ENCODE measurements around the gene CDH4. TPM values are rescaled to one million over a fixed set of nuclear protein-coding genes. Genes with fewer than 3 reads are reported as not detected.

Gene CDH4
- total and polyA plus RNA-seq, 2 of the 13 experiments (the other 11 are each of a cell fraction or from before 2014, with no cell fraction given): not detected

DNA sequence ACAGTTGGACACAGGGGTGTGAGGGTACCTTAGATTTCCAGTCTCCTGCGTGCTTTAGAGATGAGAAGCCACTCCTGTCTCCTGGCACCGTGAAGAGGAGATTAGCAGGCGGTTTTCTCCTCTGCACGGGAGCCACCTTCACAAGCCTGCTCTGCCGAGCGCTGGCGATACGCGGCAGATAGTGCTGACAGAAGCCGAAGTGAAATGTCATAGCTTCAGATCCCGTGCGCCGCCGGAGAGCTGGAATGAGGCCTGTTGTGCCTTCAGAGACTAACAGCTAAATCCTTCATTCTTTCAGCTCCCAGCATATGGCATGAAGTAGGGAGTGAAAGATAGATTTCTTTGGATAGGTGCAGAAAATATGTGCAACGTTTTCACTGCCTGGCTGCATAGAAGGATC is 442.6 kb downstream of the CDH4 start:
- Histone ChIP-seq H3K27ac (ENCODE audit: extremely low read length, insufficient read depth, low read length) (no peak overlapping the region), H4K20me1 (ENCODE audit: insufficient read depth, low read length) (no peaks in the 10 kb centered on the region), H3K27me3 (ENCODE audit: control insufficient read depth in 1 of 2, insufficient read depth in 2 of 2, low read length in 2 of 2) (peaks cover 22 to 75% of the 10 kb centered on the region in 2 experiments), H3K9ac (ENCODE audit: insufficient read depth, low read depth, low read length) (no peak overlapping the region), H3K9me3 (ENCODE audit: low read length) (no peaks in the 10 kb centered on the region), H2AFZ (ENCODE audit: low read length) (no peak overlapping the region), H3K4me3 (replicated peaks in 1 of 3; ENCODE audit: insufficient read depth in 1 of 3, low read depth in 2 of 3, low read length in 3 of 3) (no peak overlapping the region), H3K4me2 (ENCODE audit: low read depth, low read length) (no peak overlapping the region), H3K79me2 (ENCODE audit: insufficient read depth, low read length) (no peaks in the 10 kb centered on the region), H3K4me1 (ENCODE audit: insufficient read depth, low read length) (no peaks in the 10 kb centered on the region), H3K36me3 (replicated peaks in 1 of 2; ENCODE audit: control insufficient read depth in 1 of 2, insufficient read depth in 2 of 2, low read length in 2 of 2) (no peaks in the 10 kb centered on the region)
- BruUV-seq (replicated peaks): no TSS peak
- intact Hi-C loops (cut with micrococcal nuclease; ENCODE audit: unreplicated experiment): no loop called here
- in situ Hi-C loops (cut with HindIII; ENCODE audit: extremely low pct_ligation_motif_present, low pct_unique_long_range_greater_than_20kb): no loop called here
- WGBS (ENCODE audit: low lambda C conversion rate): 36% methylated on average over 15 of the region's 15 CpGs
- ATAC-seq (no peak), DNase-seq (ENCODE audit: low spot score) (no peak), FAIRE-seq (no peak)
- CTCF ChIA-PET (ENCODE audit: low intra/inter-chr PET ratio, low total read pairs): no interaction called here
- POLR2A ChIA-PET: no interaction called here
- TF ChIP-seq CCDC6 (CRISPR knock-in tag; IDR thresholded peaks at IDR 0.05): no peak
- no peak for TF ChIP-seq ZNF777 (CRISPR knock-in tag; IDR thresholded peaks at IDR 0.05)
- TF ChIP-seq, protein P1, sequence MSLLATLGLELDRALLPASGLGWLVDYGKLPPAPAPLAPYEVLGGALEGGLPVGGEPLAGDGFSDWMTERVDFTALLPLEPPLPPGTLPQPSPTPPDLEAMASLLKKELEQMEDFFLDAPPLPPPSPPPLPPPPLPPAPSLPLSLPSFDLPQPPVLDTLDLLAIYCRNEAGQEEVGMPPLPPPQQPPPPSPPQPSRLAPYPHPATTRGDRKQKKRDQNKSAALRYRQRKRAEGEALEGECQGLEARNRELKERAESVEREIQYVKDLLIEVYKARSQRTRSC (CRISPR knock-in tag; IDR thresholded peaks at IDR 0.05; ENCODE audit: low read depth): no peak
- TF ChIP-seq, protein P2, sequence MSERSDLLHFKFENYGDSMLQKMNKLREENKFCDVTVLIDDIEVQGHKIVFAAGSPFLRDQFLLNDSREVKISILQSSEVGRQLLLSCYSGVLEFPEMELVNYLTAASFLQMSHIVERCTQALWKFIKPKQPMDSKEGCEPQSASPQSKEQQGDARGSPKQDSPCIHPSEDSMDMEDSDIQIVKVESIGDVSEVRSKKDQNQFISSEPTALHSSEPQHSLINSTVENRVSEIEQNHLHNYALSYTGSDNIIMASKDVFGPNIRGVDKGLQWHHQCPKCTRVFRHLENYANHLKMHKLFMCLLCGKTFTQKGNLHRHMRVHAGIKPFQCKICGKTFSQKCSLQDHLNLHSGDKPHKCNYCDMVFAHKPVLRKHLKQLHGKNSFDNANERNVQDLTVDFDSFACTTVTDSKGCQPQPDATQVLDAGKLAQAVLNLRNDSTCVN (CRISPR knock-in tag; IDR thresholded peaks at IDR 0.05; ENCODE audit: borderline replicate concordance): no peak
- TF ChIP-seq TP53 (CRISPR knock-in tag; conservative IDR thresholded peaks at IDR 0.05): no peak
- TF ChIP-seq, protein P3, sequence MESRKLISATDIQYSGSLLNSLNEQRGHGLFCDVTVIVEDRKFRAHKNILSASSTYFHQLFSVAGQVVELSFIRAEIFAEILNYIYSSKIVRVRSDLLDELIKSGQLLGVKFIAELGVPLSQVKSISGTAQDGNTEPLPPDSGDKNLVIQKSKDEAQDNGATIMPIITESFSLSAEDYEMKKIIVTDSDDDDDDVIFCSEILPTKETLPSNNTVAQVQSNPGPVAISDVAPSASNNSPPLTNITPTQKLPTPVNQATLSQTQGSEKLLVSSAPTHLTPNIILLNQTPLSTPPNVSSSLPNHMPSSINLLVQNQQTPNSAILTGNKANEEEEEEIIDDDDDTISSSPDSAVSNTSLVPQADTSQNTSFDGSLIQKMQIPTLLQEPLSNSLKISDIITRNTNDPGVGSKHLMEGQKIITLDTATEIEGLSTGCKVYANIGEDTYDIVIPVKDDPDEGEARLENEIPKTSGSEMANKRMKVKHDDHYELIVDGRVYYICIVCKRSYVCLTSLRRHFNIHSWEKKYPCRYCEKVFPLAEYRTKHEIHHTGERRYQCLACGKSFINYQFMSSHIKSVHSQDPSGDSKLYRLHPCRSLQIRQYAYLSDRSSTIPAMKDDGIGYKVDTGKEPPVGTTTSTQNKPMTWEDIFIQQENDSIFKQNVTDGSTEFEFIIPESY (CRISPR knock-in tag; IDR thresholded peaks at IDR 0.05): no peak
- TF ChIP-seq, protein P4, sequence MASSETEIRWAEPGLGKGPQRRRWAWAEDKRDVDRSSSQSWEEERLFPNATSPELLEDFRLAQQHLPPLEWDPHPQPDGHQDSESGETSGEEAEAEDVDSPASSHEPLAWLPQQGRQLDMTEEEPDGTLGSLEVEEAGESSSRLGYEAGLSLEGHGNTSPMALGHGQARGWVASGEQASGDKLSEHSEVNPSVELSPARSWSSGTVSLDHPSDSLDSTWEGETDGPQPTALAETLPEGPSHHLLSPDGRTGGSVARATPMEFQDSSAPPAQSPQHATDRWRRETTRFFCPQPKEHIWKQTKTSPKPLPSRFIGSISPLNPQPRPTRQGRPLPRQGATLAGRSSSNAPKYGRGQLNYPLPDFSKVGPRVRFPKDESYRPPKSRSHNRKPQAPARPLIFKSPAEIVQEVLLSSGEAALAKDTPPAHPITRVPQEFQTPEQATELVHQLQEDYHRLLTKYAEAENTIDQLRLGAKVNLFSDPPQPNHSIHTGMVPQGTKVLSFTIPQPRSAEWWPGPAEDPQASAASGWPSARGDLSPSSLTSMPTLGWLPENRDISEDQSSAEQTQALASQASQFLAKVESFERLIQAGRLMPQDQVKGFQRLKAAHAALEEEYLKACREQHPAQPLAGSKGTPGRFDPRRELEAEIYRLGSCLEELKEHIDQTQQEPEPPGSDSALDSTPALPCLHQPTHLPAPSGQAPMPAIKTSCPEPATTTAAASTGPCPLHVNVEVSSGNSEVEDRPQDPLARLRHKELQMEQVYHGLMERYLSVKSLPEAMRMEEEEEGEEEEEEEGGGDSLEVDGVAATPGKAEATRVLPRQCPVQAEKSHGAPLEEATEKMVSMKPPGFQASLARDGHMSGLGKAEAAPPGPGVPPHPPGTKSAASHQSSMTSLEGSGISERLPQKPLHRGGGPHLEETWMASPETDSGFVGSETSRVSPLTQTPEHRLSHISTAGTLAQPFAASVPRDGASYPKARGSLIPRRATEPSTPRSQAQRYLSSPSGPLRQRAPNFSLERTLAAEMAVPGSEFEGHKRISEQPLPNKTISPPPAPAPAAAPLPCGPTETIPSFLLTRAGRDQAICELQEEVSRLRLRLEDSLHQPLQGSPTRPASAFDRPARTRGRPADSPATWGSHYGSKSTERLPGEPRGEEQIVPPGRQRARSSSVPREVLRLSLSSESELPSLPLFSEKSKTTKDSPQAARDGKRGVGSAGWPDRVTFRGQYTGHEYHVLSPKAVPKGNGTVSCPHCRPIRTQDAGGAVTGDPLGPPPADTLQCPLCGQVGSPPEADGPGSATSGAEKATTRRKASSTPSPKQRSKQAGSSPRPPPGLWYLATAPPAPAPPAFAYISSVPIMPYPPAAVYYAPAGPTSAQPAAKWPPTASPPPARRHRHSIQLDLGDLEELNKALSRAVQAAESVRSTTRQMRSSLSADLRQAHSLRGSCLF (CRISPR knock-in tag; IDR thresholded peaks at IDR 0.05; ENCODE audit: borderline replicate concordance): no peak
- TF ChIP-seq, protein P5, sequence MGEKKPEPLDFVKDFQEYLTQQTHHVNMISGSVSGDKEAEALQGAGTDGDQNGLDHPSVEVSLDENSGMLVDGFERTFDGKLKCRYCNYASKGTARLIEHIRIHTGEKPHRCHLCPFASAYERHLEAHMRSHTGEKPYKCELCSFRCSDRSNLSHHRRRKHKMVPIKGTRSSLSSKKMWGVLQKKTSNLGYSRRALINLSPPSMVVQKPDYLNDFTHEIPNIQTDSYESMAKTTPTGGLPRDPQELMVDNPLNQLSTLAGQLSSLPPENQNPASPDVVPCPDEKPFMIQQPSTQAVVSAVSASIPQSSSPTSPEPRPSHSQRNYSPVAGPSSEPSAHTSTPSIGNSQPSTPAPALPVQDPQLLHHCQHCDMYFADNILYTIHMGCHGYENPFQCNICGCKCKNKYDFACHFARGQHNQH (CRISPR knock-in tag; IDR thresholded peaks at IDR 0.05): no peak
- no peak for TF ChIP-seq ZNF296 (CRISPR knock-in tag; conservative IDR thresholded peaks at IDR 0.05)
- TF ChIP-seq ZSCAN31 (CRISPR knock-in tag; IDR thresholded peaks at IDR 0.05; ENCODE audit: low read depth): no peak
- no peak for TF ChIP-seq ZNF335 (CRISPR knock-in tag; IDR thresholded peaks at IDR 0.05)
- TF ChIP-seq, protein P6, sequence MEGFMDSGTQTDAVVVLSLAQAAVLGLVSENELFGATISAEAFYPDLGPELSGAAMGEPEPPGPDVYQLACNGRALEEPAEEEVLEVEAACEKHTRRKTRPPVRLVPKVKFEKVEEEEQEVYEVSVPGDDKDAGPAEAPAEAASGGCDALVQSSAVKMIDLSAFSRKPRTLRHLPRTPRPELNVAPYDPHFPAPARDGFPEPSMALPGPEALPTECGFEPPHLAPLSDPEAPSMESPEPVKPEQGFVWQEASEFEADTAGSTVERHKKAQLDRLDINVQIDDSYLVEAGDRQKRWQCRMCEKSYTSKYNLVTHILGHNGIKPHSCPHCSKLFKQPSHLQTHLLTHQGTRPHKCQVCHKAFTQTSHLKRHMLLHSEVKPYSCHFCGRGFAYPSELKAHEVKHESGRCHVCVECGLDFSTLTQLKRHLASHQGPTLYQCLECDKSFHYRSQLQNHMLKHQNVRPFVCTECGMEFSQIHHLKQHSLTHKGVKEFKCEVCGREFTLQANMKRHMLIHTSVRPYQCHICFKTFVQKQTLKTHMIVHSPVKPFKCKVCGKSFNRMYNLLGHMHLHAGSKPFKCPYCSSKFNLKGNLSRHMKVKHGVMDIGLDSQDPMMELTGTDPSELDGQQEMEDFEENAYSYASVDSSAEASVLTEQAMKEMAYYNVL (CRISPR knock-in tag; IDR thresholded peaks at IDR 0.05; ENCODE audit: borderline replicate concordance): no peak
- TF ChIP-seq KDM5B (CRISPR knock-in tag; IDR thresholded peaks at IDR 0.05; ENCODE audit: borderline replicate concordance): no peak

Data from HepG2 (cell line).